ENCODE measurements around the gene BRIP1. TPM values are rescaled to one million over a fixed set of nuclear protein-coding genes. Genes with fewer than 3 reads are reported as not detected.

Gene BRIP1
- total and polyA plus RNA-seq, 9 of the 15 experiments (the other 6 are each of a cell fraction or from before 2014, with no cell fraction given), result 2.4 to 17.5 (median 11.2) TPM

- Histone ChIP-seq H3K9ac (ENCODE audit: insufficient read depth in 1 of 2, low read depth in 2 of 2, low read length in 2 of 2) (no peak overlapping the region), H3K79me2 (ENCODE audit: control insufficient read depth, insufficient read depth, low read length) (no peaks in the 10 kb centered on the region), H3K4me3 (no peak overlapping the region), H3K27me3 (ENCODE audit: control insufficient read depth in 2 of 2, insufficient read depth in 2 of 2, low read length in 2 of 2) (no peaks in the 10 kb centered on the region), H2AFZ (ENCODE audit: low read depth, low read length) (no peak overlapping the region), H3K9me3 (replicated peaks; ENCODE audit: control insufficient read depth, insufficient read depth, low read depth, low read length) (no peaks in the 10 kb centered on the region), H4K20me1 (replicated peaks; ENCODE audit: control insufficient read depth, insufficient read depth, low read length) (no peaks in the 10 kb centered on the region), H3K36me3 (ENCODE audit: control insufficient read depth, insufficient read depth, low read length) (peaks cover 3% of the 10 kb centered on the region; the same call in 1 of the 3 replicates), H3K27ac (ENCODE audit: extremely low read depth, low read depth, low read length) (no peak overlapping the region), H3K4me2 (ENCODE audit: insufficient read depth, low read length) (no peak overlapping the region), H3K9me1 (ENCODE audit: control insufficient read depth, insufficient read depth, low read length) (no peaks in the 10 kb centered on the region), H3K4me1 (replicated peaks in 1 of 2; ENCODE audit: control insufficient read depth in 2 of 2, insufficient read depth in 2 of 2, low read length in 2 of 2) (no peaks in the 10 kb centered on the region)
- ChIA-PET POLR2A (no interaction called here), CTCF (ENCODE audit: low intra/inter-chr PET ratio) (no interaction called here)
- TF ChIP-seq ZBTB11 (CRISPR knock-in tag; IDR thresholded peaks at IDR 0.05), result peak in 1 of 3 experiments; percentile 87; a peak in 2 of 6 replicates
- no peak for TF ChIP-seq ZNF133 (CRISPR knock-in tag; IDR thresholded peaks at IDR 0.05)
- in situ Hi-C loops (cut with MboI) (no loop called here), intact Hi-C loops (cut with micrococcal nuclease) (no loop called here)
- FAIRE-seq (no peak), ATAC-seq (no peak), DNase-seq (ENCODE audit: extremely low read depth in 1 of 4, low spot score in 3 of 4) (no peak)
- 60% methylated on average over 1 of the region's 1 CpG for WGBS (ENCODE audit: insufficient coverage, low coverage, missing lambda C conversion rate)
- BruUV-seq (replicated peaks), result no TSS peak
These were observed 109.6 kb downstream of the BRIP1 start for GRCh38 chr17:61753696-61754095.
